HG03354 (cell line): Measurements from ENCODE around the gene TNS3.
"Not testable (repeated sequence)": the region's sequence is repeated elsewhere in the genome, so short reads cannot be mapped to it uniquely, and the experiment has no call there.

Source experiments
- ATAC-seq: cut with Tn5 transposase; IDR thresholded peaks from one replicate; pipeline ENCODE4 v1.9.1; 2021; ENCODE audit warnings: mild to moderate bottlenecking; ENCODE audit not compliant: unreplicated experiment, poor library complexity, severe bottlenecking

TNS3 gene

DNA sequence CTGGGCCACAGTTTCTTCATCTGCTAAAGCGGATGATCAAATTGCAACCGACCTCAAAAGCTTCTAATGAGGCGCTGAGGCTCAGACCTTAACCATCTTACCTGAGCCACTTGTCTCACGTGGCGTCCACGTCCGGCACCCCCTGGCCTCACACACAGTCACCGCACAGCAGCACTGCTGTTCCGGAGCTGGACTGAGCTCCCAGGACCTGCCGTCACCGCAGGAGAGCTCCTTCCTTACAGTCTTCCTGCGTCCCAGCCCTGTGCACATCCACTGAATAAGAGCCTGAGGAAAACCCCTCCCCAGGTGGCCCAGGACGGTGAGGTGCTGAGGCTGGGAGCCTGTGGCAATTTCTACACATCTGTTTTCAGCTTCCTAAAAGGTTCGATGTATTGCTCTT lies 35.7 kb downstream of the TNS3 start:
- ATAC-seq = no peak

- no peak for ATAC-seq
Measured at GRCh38 chr7:47544416-47544815, 37.5 kb downstream of the TNS3 start.

DNA sequence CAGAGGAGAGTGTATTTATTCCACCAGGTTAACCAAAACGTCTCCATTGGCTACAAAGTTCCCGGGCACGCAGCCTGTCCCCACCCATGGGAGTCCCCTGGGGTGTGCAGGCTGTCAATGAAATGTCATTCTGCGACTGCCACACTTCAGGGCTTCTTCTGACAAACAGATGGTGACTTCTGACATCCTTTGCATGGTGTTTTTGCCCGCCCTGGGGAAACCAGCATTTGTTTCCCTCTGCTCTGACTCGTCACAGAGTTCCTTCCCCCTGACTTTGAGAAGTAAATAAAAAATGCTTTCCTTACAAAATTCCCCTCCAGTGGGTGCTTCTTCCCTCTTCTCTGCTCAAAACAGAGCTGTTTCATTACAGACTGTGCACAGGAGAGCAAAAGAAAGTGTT lies 38.2 kb downstream of the TNS3 start:
- no peak for ATAC-seq

GRCh38 chr7:47543056-47543455 lies 38.9 kb downstream of the TNS3 start:
- ATAC-seq = no peak

DNA sequence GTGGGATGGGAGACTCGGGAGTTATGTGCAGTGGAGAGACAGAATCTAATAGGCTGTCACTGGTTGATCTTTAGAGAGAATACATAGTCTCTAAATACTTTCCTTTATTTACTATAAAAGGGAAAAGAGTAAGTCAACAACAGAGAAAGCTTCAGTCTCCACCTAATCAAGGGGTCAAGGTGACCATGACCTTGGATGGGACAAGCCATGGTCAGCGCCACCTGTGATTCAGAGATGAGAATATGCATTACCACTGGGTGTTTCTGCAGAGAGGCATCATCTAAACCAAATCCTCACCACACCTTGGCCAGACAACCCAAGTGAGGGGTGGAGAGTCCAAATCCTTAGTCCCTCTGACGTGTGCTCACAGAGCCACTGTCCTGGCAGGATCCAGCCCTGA lies 39.9 kb downstream of the TNS3 start:
- no peak for ATAC-seq

DNA sequence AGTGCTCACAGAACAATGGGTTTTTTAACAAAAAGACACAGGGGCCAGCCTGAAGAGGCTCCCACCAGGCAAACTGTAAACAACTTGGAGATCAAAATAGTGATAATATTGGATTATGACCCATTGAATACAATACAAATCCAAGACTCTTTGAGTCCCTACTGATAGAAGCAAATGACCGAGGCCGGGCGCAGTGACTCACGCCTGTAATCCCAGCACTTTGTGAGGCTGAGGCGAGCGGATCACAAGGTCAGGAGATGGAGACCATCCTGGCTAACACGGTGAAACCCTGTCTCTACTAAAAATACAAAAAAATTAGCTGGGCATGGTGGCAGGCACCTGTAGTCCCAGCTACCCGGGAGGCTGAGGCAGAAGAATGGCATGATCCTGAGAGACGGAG lies 40.4 kb downstream of the TNS3 start:
- not testable (repeated sequence) for ATAC-seq

- no peak for ATAC-seq
Measured at GRCh38 chr7:47540387-47541350, 41.2 kb downstream of the TNS3 start.

DNA sequence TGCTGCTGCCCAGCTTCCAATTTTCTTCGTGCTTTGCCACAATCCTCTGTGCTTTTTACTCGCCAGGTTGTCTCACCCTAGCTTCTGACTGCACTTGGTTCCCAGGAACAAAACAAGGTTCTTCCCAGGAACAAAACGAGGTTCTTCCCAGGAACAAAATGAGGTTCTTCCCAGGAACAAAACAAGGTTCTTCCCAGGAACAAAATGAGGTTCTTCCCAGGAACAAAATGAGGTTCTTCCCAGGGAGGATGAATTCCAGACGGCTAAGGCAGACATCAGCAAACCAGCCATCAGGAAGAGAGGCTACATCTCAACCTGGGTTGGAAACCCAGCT lies 41.9 kb downstream of the TNS3 start:
- ATAC-seq = no peak

DNA sequence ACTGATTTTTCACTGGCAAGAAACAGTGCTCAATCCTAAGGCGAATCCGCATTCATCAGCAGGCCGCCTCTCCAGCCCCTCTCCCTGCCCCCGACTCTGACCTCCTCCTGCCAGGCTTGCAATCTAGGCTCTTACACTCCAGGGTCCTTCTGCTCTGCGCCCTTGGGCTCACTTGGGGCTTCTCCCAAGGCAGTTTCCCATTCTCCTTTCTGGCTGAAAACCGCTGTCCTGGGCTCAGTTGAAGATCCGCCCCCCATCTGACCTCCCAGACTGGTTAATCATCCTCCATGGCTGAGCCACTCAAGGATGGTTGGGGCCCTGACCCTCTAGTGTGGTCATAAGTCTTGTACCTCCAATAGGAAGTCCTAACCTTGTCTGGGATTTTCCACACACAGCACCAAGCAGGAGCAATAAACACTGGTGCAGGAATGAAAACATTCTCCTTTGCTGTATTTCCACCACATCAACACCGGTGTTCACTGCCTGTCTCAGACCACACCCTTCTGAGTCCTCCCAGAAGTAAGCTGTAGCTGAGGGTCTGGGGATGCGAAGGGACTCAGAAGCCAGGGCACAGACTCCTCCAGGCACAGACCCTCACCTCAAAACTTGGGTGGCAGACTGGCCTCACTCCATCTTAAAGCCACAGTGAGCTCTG lies 42.4 kb downstream of the TNS3 start:
- ATAC-seq = no peak

GRCh38 chr7:47538846-47539311 lies 43.0 kb downstream of the TNS3 start:
- ATAC-seq = no peak

GRCh38 chr7:47537716-47538675 lies 43.9 kb downstream of the TNS3 start:
- ATAC-seq = no peak

GRCh38 chr7:47536661-47537611 lies 45.0 kb downstream of the TNS3 start:
- ATAC-seq = no peak

DNA sequence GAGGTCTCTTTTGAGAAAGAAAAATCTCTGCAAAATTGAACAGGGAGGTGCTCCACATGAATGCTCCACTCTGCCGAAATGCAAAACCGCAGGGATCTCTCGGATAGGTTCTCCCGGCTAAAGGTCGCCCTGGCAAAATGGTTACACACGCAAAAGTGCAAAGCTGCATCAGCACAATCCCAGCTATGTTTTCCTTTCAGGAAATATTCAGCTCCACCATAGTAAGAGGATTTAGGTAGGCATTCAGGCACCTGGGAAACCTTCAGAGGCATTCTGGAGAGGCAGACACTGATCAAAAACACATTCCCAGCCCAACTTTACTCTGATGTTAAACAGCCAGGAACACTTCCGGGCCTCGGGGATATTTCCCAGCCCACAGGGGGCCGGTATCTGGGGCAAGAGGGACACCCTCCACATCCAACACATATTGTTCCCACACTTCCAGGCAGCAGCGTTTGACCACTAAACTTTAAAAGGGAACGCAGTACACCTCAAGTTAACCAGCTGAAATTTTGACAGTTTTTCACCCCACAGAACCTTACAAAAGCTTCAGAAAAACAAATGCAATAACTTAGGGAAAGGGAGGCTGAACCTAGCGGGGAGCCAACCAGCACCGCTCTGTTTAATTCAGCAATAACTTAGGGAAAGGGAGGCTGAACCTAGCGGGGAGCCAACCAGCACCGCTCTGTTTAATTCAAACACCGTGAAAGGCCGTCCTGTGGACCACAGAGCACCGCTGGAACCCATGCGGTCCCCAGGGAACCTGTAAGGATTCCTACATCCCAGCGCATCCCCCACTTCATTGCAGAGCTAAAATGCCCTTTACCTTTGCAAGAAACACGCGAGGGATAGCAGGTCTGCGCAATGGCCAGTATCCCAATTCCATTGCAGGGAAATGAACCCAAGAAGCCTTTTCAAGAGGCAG lies 45.9 kb downstream of the TNS3 start:
- no peak for ATAC-seq

DNA sequence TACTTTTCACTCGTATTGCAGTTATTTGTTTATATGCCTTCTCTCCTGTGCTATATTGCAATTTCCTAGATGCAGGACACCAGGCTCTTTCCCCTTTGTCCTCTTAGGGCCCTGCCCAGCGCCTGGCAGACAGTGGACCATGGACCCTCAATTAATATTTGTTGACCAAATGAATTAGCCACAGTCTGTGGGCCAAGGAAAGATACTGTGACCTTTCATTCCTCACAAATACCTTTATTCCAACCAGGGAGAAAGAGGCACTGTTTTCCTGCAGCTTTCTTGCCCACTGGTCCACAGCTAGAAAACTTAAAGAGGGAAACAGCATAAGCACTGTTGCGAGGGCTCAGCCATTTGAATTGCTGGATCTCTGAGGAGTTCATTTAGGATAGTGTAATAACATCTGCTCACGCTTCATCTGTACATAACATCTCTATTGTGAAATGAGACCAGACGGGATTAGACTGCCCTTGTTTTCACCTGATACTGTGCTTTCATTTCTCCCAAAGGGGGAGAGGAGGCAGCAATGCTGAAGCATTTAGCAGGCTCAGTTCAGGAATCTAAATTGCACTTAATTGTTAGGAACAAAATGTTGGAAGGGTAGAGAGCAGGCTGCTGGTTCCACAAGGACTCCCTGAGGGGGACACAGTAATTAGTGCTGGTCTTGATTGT lies 46.7 kb downstream of the TNS3 start:
- ATAC-seq = no peak

- peak; percentile 44 for ATAC-seq
Measured at GRCh38 chr7:47534322-47535034, 47.4 kb downstream of the TNS3 start.

- no peak for ATAC-seq
Measured at GRCh38 chr7:47531584-47532492, 50.1 kb downstream of the TNS3 start.
